Neural progenitor cell (in vitro differentiated cells): ENCODE results near the gene LINGO1. TPM values are rescaled to one million over a fixed set of nuclear protein-coding genes. Genes with fewer than 3 reads are reported as not detected.

Source experiments
- DNase-seq: peaks from one replicate; pipeline ENCODE4 v3.0.0-alpha.2; 2016; ENCODE audit warnings: low spot score
- H2AFZ ChIP-seq: fragments of 200-600 bp; sonication (generic); replicated peaks from 2 replicates; pipeline ENCODE4 v1.6.1; 2016; ENCODE audit warnings: antibody characterized with exemption
- H3F3A ChIP-seq: fragments of 200-600 bp; sonication (generic); 2 replicates; pipeline ENCODE4 v1.6.1; 2016; ENCODE audit warnings: antibody characterized with exemption, low read depth
- H3K27ac ChIP-seq: fragments of 200-600 bp; sonication (generic); 2 replicates; pipeline ENCODE4 v1.5.1; 2016; ENCODE audit warnings: mild to moderate bottlenecking
- H3K27me3 ChIP-seq: fragments of 200-600 bp; sonication (generic); 2 replicates; pipeline ENCODE4 v1.6.1; 2016; ENCODE audit warnings: mild to moderate bottlenecking, moderate library complexity
- H3K36me3 ChIP-seq: fragments of 200-600 bp; sonication (generic); 2 replicates; pipeline ENCODE4 v1.5.1; 2016
- H3K4me1 ChIP-seq: fragments of 200-600 bp; sonication (generic); 2 replicates; pipeline ENCODE4 v1.6.1; 2016; ENCODE audit warnings: mixed run types
- H3K4me2 ChIP-seq: fragments of 200-600 bp; sonication (generic); 2 replicates; pipeline ENCODE4 v1.6.1; 2016
- H3K4me3 ChIP-seq: fragments of 200-600 bp; sonication (generic); 2 replicates; pipeline ENCODE4 v1.5.1; 2016
- H3K79me2 ChIP-seq: fragments of 200-600 bp; sonication (generic); 2 replicates; pipeline ENCODE4 v1.6.1; 2016; ENCODE audit warnings: low read depth
- H3K9ac ChIP-seq: fragments of 200-600 bp; sonication (generic); 2 replicates; pipeline ENCODE4 v1.6.1; 2016
- H3K9me3 ChIP-seq: fragments of 200-600 bp; sonication (generic); 2 replicates; pipeline ENCODE4 v1.5.1; 2016; ENCODE audit warnings: low read depth
- H4K20me1 ChIP-seq: fragments of 200-600 bp; sonication (generic); 2 replicates; pipeline ENCODE4 v1.6.1; 2016; ENCODE audit warnings: low read depth
- H3K27ac Mint-ChIP-seq: 3 replicates; pipeline ENCODE4 v1.8.0; 2021; ENCODE audit warnings: mixed read lengths
- H3K27me3 Mint-ChIP-seq: 2 replicates; pipeline ENCODE4 v1.8.0; 2022; ENCODE audit warnings: low read depth, mild to moderate bottlenecking, inconsistent platforms, moderate library complexity, mixed read lengths; ENCODE audit not compliant: insufficient read depth
- H3K36me3 Mint-ChIP-seq: 3 replicates; pipeline ENCODE4 v1.8.0; 2021; ENCODE audit warnings: mixed read lengths
- H3K4me1 Mint-ChIP-seq: 3 replicates; pipeline ENCODE4 v1.8.0; 2021; ENCODE audit warnings: mixed read lengths
- H3K4me3 Mint-ChIP-seq: 3 replicates; pipeline ENCODE4 v1.8.0; 2021; ENCODE audit warnings: mild to moderate bottlenecking, moderate library complexity, mixed read lengths
- H3K9me3 Mint-ChIP-seq: 3 replicates; pipeline ENCODE4 v1.8.0; 2020; ENCODE audit warnings: mixed read lengths
- EZH2 ChIP-seq: fragments of 200-600 bp; sonication (generic); IDR thresholded peaks from 2 replicates; pipeline ENCODE4 v1.6.1; 2017; ENCODE audit warnings: antibody characterized with exemption, mild to moderate bottlenecking, moderate library complexity
- EZH2phosphoT487 ChIP-seq: fragments of 200-600 bp; sonication (generic); IDR thresholded peaks from 2 replicates; pipeline ENCODE4 v1.6.1; 2017; ENCODE audit warnings: antibody characterized with exemption
- total RNA-seq: library from RNA; depleted of rRNA; stranded (reverse); fragments of >200 nt; gene quantifications from 2 replicates; pipeline ENCODE4 v1.2.3, GENCODE V29; 2015; ENCODE audit warnings: low replicate concordance
- TF ChIP-seq, protein P1 (sequence below): fragments of 200-600 bp; sonication (generic); IDR thresholded peaks from 2 replicates; pipeline ENCODE4 v1.5.1; 2017; ENCODE audit warnings: antibody characterized with exemption, mild to moderate bottlenecking

The LINGO1 gene
- total RNA-seq, 1 donor from 2014 or later, result 7.9 TPM

DNA sequence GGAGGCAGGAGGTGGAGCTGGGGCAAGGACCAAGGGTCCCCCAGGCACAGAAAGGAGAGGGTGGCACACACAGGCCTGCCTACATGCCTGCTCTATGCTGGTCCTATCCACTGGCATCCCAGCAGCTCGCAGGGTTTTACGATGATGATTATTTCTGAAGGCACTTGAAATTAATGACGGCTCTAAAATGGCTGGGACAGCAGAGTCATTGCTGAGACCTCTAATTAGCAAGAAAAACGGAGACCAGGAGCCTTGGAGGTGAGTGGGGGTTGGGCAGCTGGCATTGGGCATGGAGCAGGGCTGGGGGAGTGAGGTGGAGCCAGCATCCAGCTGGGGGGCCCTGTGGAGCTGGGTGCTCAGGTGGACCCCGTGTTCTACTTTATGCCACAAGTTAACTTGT is 3.5 kb upstream of the LINGO1 start:
- Histone ChIP-seq H3K4me2 (no peak overlapping the region), H3K27me3 (peaks cover 16% of the 10 kb centered on the region), H3K9ac (no peak overlapping the region), H3K9me3 (no peaks in the 10 kb centered on the region), H4K20me1 (no peaks in the 10 kb centered on the region), H3K27ac (no peak overlapping the region), H2AFZ (no peak overlapping the region), H3K4me1 (peaks cover 6% of the 10 kb centered on the region), H3K36me3 (no peaks in the 10 kb centered on the region), H3F3A (peaks cover 39% of the 10 kb centered on the region), H3K4me3 (no peak overlapping the region), H3K79me2 (peaks cover 11% of the 10 kb centered on the region)
- Mint-ChIP-seq H3K9me3 (no peaks in the 10 kb centered on the region), H3K4me3 (peak overlapping the region; percentile 58), H3K4me1 (peaks cover 16% of the 10 kb centered on the region), H3K27me3 (peaks cover 28% of the 10 kb centered on the region), H3K36me3 (no peaks in the 10 kb centered on the region), H3K27ac (no peak overlapping the region)
- DNase-seq, result no peak
- TF ChIP-seq, protein P1, sequence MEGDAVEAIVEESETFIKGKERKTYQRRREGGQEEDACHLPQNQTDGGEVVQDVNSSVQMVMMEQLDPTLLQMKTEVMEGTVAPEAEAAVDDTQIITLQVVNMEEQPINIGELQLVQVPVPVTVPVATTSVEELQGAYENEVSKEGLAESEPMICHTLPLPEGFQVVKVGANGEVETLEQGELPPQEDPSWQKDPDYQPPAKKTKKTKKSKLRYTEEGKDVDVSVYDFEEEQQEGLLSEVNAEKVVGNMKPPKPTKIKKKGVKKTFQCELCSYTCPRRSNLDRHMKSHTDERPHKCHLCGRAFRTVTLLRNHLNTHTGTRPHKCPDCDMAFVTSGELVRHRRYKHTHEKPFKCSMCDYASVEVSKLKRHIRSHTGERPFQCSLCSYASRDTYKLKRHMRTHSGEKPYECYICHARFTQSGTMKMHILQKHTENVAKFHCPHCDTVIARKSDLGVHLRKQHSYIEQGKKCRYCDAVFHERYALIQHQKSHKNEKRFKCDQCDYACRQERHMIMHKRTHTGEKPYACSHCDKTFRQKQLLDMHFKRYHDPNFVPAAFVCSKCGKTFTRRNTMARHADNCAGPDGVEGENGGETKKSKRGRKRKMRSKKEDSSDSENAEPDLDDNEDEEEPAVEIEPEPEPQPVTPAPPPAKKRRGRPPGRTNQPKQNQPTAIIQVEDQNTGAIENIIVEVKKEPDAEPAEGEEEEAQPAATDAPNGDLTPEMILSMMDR, result no peak

DNA sequence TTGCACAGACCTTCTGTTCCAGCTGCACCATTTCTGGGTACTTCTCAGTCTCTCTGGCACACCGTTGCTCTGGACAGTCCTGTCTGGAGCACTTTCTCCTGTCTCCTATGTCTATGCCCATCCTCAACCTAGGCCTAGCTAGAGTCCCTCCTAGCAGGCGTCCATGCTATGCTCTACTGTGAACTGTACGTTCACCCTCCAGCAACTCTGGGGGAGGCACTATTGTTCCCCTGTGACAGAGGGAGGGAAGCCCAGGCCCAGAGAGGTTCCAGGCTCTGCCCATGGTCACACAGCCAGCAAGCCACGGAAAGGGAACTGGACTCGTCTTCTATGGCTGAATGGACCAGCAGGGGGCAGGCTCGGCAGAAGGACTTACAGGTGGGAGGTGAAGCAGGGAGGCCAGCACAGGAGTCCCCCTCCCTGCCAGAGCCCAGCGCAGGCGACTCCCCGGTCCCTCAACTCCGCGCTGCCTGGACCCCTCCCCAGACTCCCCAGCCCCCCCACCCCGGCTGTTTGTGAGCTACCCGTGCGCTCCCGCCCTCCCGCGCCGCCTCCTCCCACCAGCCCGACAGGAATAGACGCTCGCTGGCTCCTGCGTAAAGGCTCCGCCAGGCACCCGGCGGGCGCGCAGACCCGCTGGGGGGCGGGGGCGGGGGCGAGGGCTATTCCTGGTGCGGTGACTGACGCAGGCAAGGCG is 1.7 kb upstream of the LINGO1 start:
- H3K27ac ChIP-seq, result no peak overlapping the region
- peak overlapping the region; percentile 83 for H3K4me3 Mint-ChIP-seq
- H3K36me3 Mint-ChIP-seq, result no peaks in the 10 kb centered on the region
- H3K36me3 ChIP-seq, result no peaks in the 10 kb centered on the region
- no peaks in the 10 kb centered on the region for H3K9me3 Mint-ChIP-seq
- DNase-seq, result peak; percentile 91
- H3K27me3 ChIP-seq, result peaks cover 16% of the 10 kb centered on the region
- peaks cover 22% of the 10 kb centered on the region for H3K4me1 ChIP-seq
- H3K4me3 ChIP-seq, result peak overlapping the region; percentile 53
- H4K20me1 ChIP-seq, result peaks cover 14% of the 10 kb centered on the region
- peak overlapping the region; percentile 89 for H3K4me2 ChIP-seq
- TF ChIP-seq, protein P1, result peak; percentile 67
- TF ChIP-seq EZH2 (no peak), EZH2phosphoT487 (no peak)
- no peaks in the 10 kb centered on the region for H3K9me3 ChIP-seq
- H2AFZ ChIP-seq, result no peak overlapping the region
- peaks cover 44% of the 10 kb centered on the region for H3F3A ChIP-seq
- H3K4me1 Mint-ChIP-seq, result peaks cover 29% of the 10 kb centered on the region
- H3K27me3 Mint-ChIP-seq, result peaks cover 28% of the 10 kb centered on the region
- no peak overlapping the region for H3K9ac ChIP-seq
- H3K79me2 ChIP-seq, result peaks cover 27% of the 10 kb centered on the region
- H3K27ac Mint-ChIP-seq, result no peak overlapping the region

DNA sequence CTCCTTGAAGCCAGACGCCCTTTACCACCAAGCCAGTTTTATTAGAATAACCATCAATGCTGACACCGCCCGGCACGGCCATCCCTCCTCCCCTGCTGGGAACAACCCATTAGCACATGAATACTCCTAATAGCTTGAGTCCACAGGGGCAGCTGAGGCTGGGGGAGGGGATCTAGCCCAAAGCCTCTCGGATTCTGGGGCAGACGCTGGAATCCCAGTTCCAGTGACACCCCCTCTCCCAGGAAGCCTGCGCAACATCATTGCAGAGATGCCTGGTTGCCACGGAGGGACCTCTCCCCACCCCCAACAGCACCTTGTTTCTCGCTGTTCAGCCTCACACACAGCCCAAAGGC is 1.2 kb upstream of the LINGO1 start:
- peak overlapping the region; percentile 89 for H3K4me2 ChIP-seq
- H3K79me2 ChIP-seq, result peaks cover 32% of the 10 kb centered on the region
- Mint-ChIP-seq H3K27ac (no peak overlapping the region), H3K27me3 (peaks cover 30% of the 10 kb centered on the region), H3K4me3 (peak overlapping the region; percentile 83), H3K36me3 (no peaks in the 10 kb centered on the region), H3K9me3 (no peaks in the 10 kb centered on the region), H3K4me1 (peaks cover 34% of the 10 kb centered on the region)
- peaks cover 27% of the 10 kb centered on the region for H3K4me1 ChIP-seq
- peaks cover 19% of the 10 kb centered on the region for H4K20me1 ChIP-seq
- DNase-seq, result peak; percentile 82
- H3K9me3 ChIP-seq, result no peaks in the 10 kb centered on the region
- peak overlapping the region; percentile 53 for H3K4me3 ChIP-seq
- no peaks in the 10 kb centered on the region for H3K36me3 ChIP-seq
- H3F3A ChIP-seq, result peaks cover 48% of the 10 kb centered on the region
- no peak overlapping the region for H2AFZ ChIP-seq
- TF ChIP-seq, protein P1, result no peak
- peak; percentile 33 for TF ChIP-seq EZH2phosphoT487
- no peak overlapping the region for H3K27ac ChIP-seq
- peaks cover 16% of the 10 kb centered on the region for H3K27me3 ChIP-seq
- no peak overlapping the region for H3K9ac ChIP-seq
